ENCODE data around the gene SLC22A7. TPM values are rescaled to one million over a fixed set of nuclear protein-coding genes. Genes with fewer than 3 reads are reported as not detected.

Gene SLC22A7
- total RNA-seq, 1 donor from 2014 or later, result not detected

GRCh38 chr6:43277643-43278523, 20.2 kb upstream of the SLC22A7 start:
- Histone ChIP-seq H3K79me2 (ENCODE audit: low read depth) (no peaks in the 10 kb centered on the region), H3K27ac (no peak overlapping the region), H3K4me2 (peak overlapping the region; percentile 46), H3K36me3 (no peaks in the 10 kb centered on the region), H3F3A (ENCODE audit: low read depth) (peaks cover 36% of the 10 kb centered on the region), H3K4me1 (peaks cover 32% of the 10 kb centered on the region), H2AFZ (replicated peaks) (no peak overlapping the region), H3K9me3 (ENCODE audit: low read depth) (no peaks in the 10 kb centered on the region), H3K9ac (no peak overlapping the region), H4K20me1 (ENCODE audit: low read depth) (no peaks in the 10 kb centered on the region), H3K4me3 (no peak overlapping the region), H3K27me3 (peaks cover 35% of the 10 kb centered on the region)
- TF ChIP-seq EZH2phosphoT487 (IDR thresholded peaks at IDR 0.05), result no peak
- TF ChIP-seq EZH2 (IDR thresholded peaks at IDR 0.05), result no peak
- TF ChIP-seq, protein P1, sequence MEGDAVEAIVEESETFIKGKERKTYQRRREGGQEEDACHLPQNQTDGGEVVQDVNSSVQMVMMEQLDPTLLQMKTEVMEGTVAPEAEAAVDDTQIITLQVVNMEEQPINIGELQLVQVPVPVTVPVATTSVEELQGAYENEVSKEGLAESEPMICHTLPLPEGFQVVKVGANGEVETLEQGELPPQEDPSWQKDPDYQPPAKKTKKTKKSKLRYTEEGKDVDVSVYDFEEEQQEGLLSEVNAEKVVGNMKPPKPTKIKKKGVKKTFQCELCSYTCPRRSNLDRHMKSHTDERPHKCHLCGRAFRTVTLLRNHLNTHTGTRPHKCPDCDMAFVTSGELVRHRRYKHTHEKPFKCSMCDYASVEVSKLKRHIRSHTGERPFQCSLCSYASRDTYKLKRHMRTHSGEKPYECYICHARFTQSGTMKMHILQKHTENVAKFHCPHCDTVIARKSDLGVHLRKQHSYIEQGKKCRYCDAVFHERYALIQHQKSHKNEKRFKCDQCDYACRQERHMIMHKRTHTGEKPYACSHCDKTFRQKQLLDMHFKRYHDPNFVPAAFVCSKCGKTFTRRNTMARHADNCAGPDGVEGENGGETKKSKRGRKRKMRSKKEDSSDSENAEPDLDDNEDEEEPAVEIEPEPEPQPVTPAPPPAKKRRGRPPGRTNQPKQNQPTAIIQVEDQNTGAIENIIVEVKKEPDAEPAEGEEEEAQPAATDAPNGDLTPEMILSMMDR (IDR thresholded peaks at IDR 0.05), result no peak
- Mint-ChIP-seq H3K36me3 (peaks cover 2% of the 10 kb centered on the region), H3K4me1 (peaks cover 40% of the 10 kb centered on the region), H3K27me3 (ENCODE audit: insufficient read depth, low read depth) (peaks cover 31% of the 10 kb centered on the region), H3K9me3 (no peaks in the 10 kb centered on the region), H3K4me3 (peak overlapping the region; percentile 70), H3K27ac (peak overlapping the region; percentile 91)
- DNase-seq (ENCODE audit: low spot score), result peak; percentile 44

DNA sequence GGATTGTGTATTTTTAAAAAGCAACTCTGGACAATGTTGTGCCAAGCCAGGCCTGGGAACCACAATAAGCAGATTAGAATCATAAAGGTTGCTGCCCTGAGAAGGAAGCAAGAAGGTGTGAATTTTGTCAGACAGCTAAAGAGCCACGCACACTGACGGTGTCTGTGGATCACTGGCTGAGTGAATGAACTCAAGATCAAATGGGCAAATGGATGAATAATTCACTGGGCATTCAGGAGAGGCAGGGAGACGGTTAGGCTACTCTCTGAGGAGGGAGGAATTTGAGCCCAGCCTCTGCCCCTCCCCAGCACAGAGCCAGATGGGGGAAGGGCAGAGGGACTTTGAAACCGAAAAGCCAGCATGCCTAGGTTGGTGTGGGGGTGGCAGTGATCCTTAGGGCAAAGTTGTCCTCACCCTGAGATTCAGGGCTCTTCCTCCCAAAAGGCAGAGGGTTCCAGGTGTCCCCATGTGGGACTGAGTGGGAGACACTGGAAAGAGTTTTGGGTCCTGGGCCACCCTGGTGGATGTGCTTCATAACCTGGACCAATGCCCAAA, 19.5 kb upstream of the SLC22A7 start:
- H3K9me3 Mint-ChIP-seq, result no peaks in the 10 kb centered on the region
- TF ChIP-seq EZH2phosphoT487 (IDR thresholded peaks at IDR 0.05) (no peak), EZH2 (IDR thresholded peaks at IDR 0.05) (no peak)
- TF ChIP-seq, protein P1 (IDR thresholded peaks at IDR 0.05), result no peak

DNA sequence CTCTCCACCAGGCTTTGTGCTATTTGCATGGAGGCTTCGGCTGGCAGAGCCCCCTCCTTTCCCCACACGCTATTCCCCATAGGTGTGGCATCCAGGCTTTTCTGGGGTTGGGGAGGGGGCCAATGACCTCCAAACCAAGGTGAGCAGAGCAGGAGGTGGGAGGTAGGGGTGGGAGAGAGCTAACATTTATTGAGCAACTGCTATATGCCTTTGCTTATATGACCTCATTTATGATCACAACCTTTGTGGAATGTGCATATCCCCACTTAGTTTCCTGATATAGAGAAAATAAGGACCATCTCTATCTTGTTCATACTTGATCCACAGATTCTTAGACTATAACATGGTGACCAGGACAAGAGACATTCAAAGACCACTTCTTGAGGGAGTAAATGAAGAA, 17.8 kb upstream of the SLC22A7 start:
- Mint-ChIP-seq H3K27ac (peak overlapping the region; percentile 74), H3K27me3 (ENCODE audit: insufficient read depth, low read depth) (peaks cover 17% of the 10 kb centered on the region), H3K9me3 (no peaks in the 10 kb centered on the region), H3K36me3 (peaks cover 2% of the 10 kb centered on the region), H3K4me3 (no peak overlapping the region), H3K4me1 (peaks cover 34% of the 10 kb centered on the region)
- TF ChIP-seq EZH2phosphoT487 (IDR thresholded peaks at IDR 0.05) (no peak), EZH2 (IDR thresholded peaks at IDR 0.05) (no peak)
- TF ChIP-seq, protein P1 (IDR thresholded peaks at IDR 0.05), result no peak
- Histone ChIP-seq H3K27ac (no peak overlapping the region), H2AFZ (replicated peaks) (no peak overlapping the region), H3K4me2 (no peak overlapping the region), H3K4me1 (peaks cover 28% of the 10 kb centered on the region), H3K4me3 (no peak overlapping the region), H3K36me3 (no peaks in the 10 kb centered on the region), H4K20me1 (ENCODE audit: low read depth) (no peaks in the 10 kb centered on the region), H3K9me3 (ENCODE audit: low read depth) (no peaks in the 10 kb centered on the region), H3K79me2 (ENCODE audit: low read depth) (no peaks in the 10 kb centered on the region), H3K9ac (no peak overlapping the region), H3K27me3 (peaks cover 26% of the 10 kb centered on the region), H3F3A (ENCODE audit: low read depth) (peaks cover 25% of the 10 kb centered on the region)
- DNase-seq (ENCODE audit: low spot score), result no peak

More for the DNA sequence above, 19.5 kb upstream of the SLC22A7 start:
- Histone ChIP-seq H3K4me2 (peak overlapping the region; percentile 46), H3K9me3 (ENCODE audit: low read depth) (no peaks in the 10 kb centered on the region), H2AFZ (replicated peaks) (no peak overlapping the region), H3K9ac (no peak overlapping the region), H3K4me1 (peaks cover 32% of the 10 kb centered on the region), H3K27ac (no peak overlapping the region), H3K36me3 (no peaks in the 10 kb centered on the region), H3K79me2 (ENCODE audit: low read depth) (no peaks in the 10 kb centered on the region), H3K27me3 (peaks cover 28% of the 10 kb centered on the region), H3F3A (ENCODE audit: low read depth) (peaks cover 34% of the 10 kb centered on the region), H3K4me3 (no peak overlapping the region), H4K20me1 (ENCODE audit: low read depth) (no peaks in the 10 kb centered on the region)
- Mint-ChIP-seq H3K27ac (peak overlapping the region; percentile 91), H3K36me3 (peaks cover 2% of the 10 kb centered on the region), H3K4me3 (no peak overlapping the region), H3K4me1 (peaks cover 40% of the 10 kb centered on the region), H3K27me3 (ENCODE audit: insufficient read depth, low read depth) (peaks cover 31% of the 10 kb centered on the region)
- DNase-seq (ENCODE audit: low spot score), result no peak

All from neural progenitor cell (in vitro differentiated cells).